ENCODE data around the gene AAGAB.

AAGAB gene

DNA sequence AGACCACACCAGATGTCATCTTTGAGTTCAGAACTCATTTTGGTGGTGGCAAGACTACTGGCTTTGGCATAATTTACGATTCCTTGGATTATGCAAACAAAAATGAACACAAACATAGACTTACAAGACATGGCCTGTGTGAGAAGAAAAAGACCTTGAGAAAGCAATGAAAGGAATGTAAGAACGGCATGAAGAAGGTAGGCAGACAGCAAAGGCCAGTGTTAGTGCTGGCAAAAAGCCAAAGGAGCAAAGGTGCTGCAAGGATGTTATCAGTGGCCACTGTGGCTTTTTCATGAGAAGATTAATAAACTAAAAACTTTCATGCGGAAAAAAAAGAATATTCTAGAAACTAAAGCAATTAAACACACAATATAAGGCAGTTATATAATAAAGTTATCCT lies 21.9 kb downstream of the AAGAB start:
- Histone ChIP-seq H3K9me3 (ENCODE audit: control insufficient read depth, low read length) (no peaks in the 10 kb centered on the region), H3K27me3 (ENCODE audit: control insufficient read depth, insufficient read depth, low read length, poor library complexity, severe bottlenecking) (no peaks in the 10 kb centered on the region), H3K4me1 (ENCODE audit: control insufficient read depth, insufficient read depth, low read length) (no peaks in the 10 kb centered on the region), H3K4me3 (ENCODE audit: insufficient read depth, low read depth, low read length) (no peak overlapping the region), H3K27ac (ENCODE audit: insufficient read depth, low read depth, low read length, poor library complexity, severe bottlenecking) (no peak overlapping the region), H3K36me3 (ENCODE audit: control insufficient read depth, insufficient read depth, low read length) (peaks cover 12% of the 10 kb centered on the region)
- WGBS, 2 experiments = 95 to 97% methylated on average over 2 of the region's 3 CpGs

GRCh38 chr15:67230504-67230903 lies 24.0 kb downstream of the AAGAB start:
- Histone ChIP-seq H3K9me3 (ENCODE audit: control insufficient read depth, low read length) (no peaks in the 10 kb centered on the region), H3K36me3 (ENCODE audit: control insufficient read depth, insufficient read depth, low read length) (peaks cover 12% of the 10 kb centered on the region), H3K27ac (ENCODE audit: insufficient read depth, low read depth, low read length, poor library complexity, severe bottlenecking) (no peak overlapping the region), H3K27me3 (ENCODE audit: control insufficient read depth, insufficient read depth, low read length, poor library complexity, severe bottlenecking) (no peaks in the 10 kb centered on the region), H3K4me1 (ENCODE audit: control insufficient read depth, insufficient read depth, low read length) (no peaks in the 10 kb centered on the region), H3K4me3 (ENCODE audit: insufficient read depth, low read depth, low read length) (no peak overlapping the region)
- 92 to 95% methylated on average over 2 of the region's 2 CpGs for WGBS, 2 experiments

DNA sequence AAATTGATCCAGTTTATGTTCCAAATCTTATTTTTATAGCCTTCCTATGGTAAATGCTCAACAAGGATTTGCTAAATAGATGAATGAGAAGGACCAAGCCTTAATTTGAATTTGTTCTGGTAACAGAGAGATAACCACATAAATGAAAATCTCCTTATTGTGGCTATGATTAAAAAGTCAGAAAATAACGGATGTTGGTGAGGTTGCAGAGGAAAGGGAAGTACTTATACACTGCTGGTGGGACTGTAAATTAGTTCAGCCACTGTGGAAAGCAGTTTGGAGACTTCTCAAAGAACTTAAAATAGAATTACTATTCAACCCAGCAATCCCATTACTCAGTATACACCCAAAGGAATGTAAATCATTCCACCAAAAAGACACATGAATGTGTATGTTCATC lies 26.2 kb downstream of the AAGAB start:
- no peak overlapping the region for H3K27ac ChIP-seq (ENCODE audit: insufficient read depth, low read depth, low read length, poor library complexity, severe bottlenecking)
- H3K4me3 ChIP-seq (ENCODE audit: insufficient read depth, low read depth, low read length) = no peak overlapping the region

GRCh38 chr15:67227846-67228245 lies 26.6 kb downstream of the AAGAB start:
- Histone ChIP-seq H3K4me1 (ENCODE audit: control insufficient read depth, insufficient read depth, low read length) (no peaks in the 10 kb centered on the region), H3K36me3 (ENCODE audit: control insufficient read depth, insufficient read depth, low read length) (peaks cover 12% of the 10 kb centered on the region)
- WGBS, 2 experiments = 89 to 100% methylated on average over 1 of the region's 1 CpG

More for the DNA sequence above, 26.2 kb downstream of the AAGAB start:
- Histone ChIP-seq H3K9me3 (ENCODE audit: control insufficient read depth, low read length) (no peaks in the 10 kb centered on the region), H3K4me1 (ENCODE audit: control insufficient read depth, insufficient read depth, low read length) (no peaks in the 10 kb centered on the region), H3K36me3 (ENCODE audit: control insufficient read depth, insufficient read depth, low read length) (peaks cover 12% of the 10 kb centered on the region), H3K27me3 (ENCODE audit: control insufficient read depth, insufficient read depth, low read length, poor library complexity, severe bottlenecking) (no peaks in the 10 kb centered on the region)
- 88 to 100% methylated on average over 1 of the region's 1 CpG for WGBS, 2 experiments

DNA sequence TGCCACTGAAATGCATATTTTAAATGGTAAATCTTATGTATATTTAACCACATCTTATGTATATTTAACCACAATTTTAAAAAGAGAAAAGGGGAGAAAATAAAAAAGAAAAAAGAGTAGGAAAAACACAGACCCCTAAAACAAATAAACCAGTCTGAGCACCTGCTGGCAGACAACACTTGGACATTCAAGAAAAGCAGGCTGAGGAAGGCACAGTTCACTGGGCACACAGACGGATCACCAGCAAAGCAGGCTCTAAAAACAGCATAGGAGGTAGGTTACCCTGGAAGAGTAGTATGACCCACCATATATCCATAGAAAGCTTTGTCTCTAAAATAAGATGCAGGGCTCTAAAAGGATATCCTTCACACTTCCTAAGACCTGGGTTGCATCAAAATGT lies 27.0 kb downstream of the AAGAB start:
- H3K27me3 ChIP-seq (ENCODE audit: control insufficient read depth, insufficient read depth, low read length, poor library complexity, severe bottlenecking) = no peaks in the 10 kb centered on the region
- no peak overlapping the region for H3K4me3 ChIP-seq (ENCODE audit: insufficient read depth, low read depth, low read length)
- no peak overlapping the region for H3K27ac ChIP-seq (ENCODE audit: insufficient read depth, low read depth, low read length, poor library complexity, severe bottlenecking)
- 90 to 96% methylated on average over 1 of the region's 1 CpG for WGBS, 2 experiments
- peaks cover 12% of the 10 kb centered on the region for H3K36me3 ChIP-seq (ENCODE audit: control insufficient read depth, insufficient read depth, low read length)
- no peaks in the 10 kb centered on the region for H3K9me3 ChIP-seq (ENCODE audit: control insufficient read depth, low read length)
- no peaks in the 10 kb centered on the region for H3K4me1 ChIP-seq (ENCODE audit: control insufficient read depth, insufficient read depth, low read length)

More at GRCh38 chr15:67227846-67228245, 26.6 kb downstream of the AAGAB start:
- no peaks in the 10 kb centered on the region for H3K27me3 ChIP-seq (ENCODE audit: control insufficient read depth, insufficient read depth, low read length, poor library complexity, severe bottlenecking)
- H3K9me3 ChIP-seq (ENCODE audit: control insufficient read depth, low read length) = no peaks in the 10 kb centered on the region
- H3K27ac ChIP-seq (ENCODE audit: insufficient read depth, low read depth, low read length, poor library complexity, severe bottlenecking) = no peak overlapping the region
- H3K4me3 ChIP-seq (ENCODE audit: insufficient read depth, low read depth, low read length) = no peak overlapping the region

DNA sequence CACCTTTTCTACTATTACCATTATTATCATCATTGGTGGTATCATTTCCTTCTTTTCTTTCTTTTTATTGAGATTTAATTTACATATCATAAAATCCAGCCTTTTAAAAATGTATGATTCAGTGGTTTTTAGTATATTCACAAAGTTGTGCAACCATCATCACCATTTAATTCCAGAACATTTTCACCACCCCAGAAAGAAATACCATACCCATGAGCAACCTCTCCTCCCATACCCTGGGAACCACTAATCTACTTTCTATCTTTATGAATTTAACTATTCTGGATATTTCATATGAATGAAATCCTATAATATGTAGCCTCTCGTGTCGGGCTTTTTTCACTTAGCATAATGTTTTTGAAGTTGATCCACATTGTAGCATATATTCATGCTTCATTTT lies 29.1 kb downstream of the AAGAB start:
- Histone ChIP-seq H3K4me3 (ENCODE audit: insufficient read depth, low read depth, low read length) (no peak overlapping the region), H3K27me3 (ENCODE audit: control insufficient read depth, insufficient read depth, low read length, poor library complexity, severe bottlenecking) (no peaks in the 10 kb centered on the region), H3K9me3 (ENCODE audit: control insufficient read depth, low read length) (no peaks in the 10 kb centered on the region), H3K36me3 (ENCODE audit: control insufficient read depth, insufficient read depth, low read length) (peaks cover 4% of the 10 kb centered on the region), H3K27ac (ENCODE audit: insufficient read depth, low read depth, low read length, poor library complexity, severe bottlenecking) (no peak overlapping the region), H3K4me1 (ENCODE audit: control insufficient read depth, insufficient read depth, low read length) (no peaks in the 10 kb centered on the region)
- no CpG with 5 or more reads among the region's 2 CpGs for WGBS, 2 experiments

DNA sequence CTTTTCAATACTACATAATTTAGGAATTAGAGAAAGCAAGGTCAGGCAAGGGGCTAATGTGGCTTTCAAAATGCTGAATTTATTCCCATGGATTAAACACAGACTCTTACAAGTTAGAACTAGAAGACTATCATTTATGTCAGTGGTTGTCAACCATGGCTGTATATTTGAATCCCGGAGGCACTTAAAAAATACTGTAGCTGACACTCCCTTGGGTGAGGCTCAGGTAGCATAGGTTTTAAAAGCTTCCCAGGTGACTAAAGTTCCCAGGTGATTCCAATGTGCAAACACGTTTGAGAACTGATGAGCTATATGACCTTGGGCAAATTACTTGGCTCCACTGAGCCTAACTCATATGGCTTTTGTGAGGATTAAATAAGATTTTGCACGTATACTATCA lies 29.6 kb downstream of the AAGAB start:
- 91 to 92% methylated on average over 3 of the region's 3 CpGs for WGBS, 2 experiments
- Histone ChIP-seq H3K27me3 (ENCODE audit: control insufficient read depth, insufficient read depth, low read length, poor library complexity, severe bottlenecking) (no peaks in the 10 kb centered on the region), H3K4me1 (ENCODE audit: control insufficient read depth, insufficient read depth, low read length) (no peaks in the 10 kb centered on the region), H3K27ac (ENCODE audit: insufficient read depth, low read depth, low read length, poor library complexity, severe bottlenecking) (no peak overlapping the region), H3K4me3 (ENCODE audit: insufficient read depth, low read depth, low read length) (no peak overlapping the region), H3K36me3 (ENCODE audit: control insufficient read depth, insufficient read depth, low read length) (no peaks in the 10 kb centered on the region), H3K9me3 (ENCODE audit: control insufficient read depth, low read length) (no peaks in the 10 kb centered on the region)

- WGBS, 2 experiments = 95 to 96% methylated on average over 2 of the region's 2 CpGs
- Histone ChIP-seq H3K36me3 (ENCODE audit: control insufficient read depth, insufficient read depth, low read length) (no peaks in the 10 kb centered on the region), H3K27ac (ENCODE audit: insufficient read depth, low read depth, low read length, poor library complexity, severe bottlenecking) (no peak overlapping the region), H3K4me3 (ENCODE audit: insufficient read depth, low read depth, low read length) (no peak overlapping the region), H3K9me3 (ENCODE audit: control insufficient read depth, low read length) (no peaks in the 10 kb centered on the region), H3K27me3 (ENCODE audit: control insufficient read depth, insufficient read depth, low read length, poor library complexity, severe bottlenecking) (no peaks in the 10 kb centered on the region), H3K4me1 (ENCODE audit: control insufficient read depth, insufficient read depth, low read length) (no peaks in the 10 kb centered on the region)
These were observed 35.2 kb downstream of the AAGAB start for GRCh38 chr15:67219288-67219687.

GRCh38 chr15:67218428-67218827 lies 36.0 kb downstream of the AAGAB start:
- H3K9me3 ChIP-seq (ENCODE audit: control insufficient read depth, low read length) = no peaks in the 10 kb centered on the region
- no peaks in the 10 kb centered on the region for H3K27me3 ChIP-seq (ENCODE audit: control insufficient read depth, insufficient read depth, low read length, poor library complexity, severe bottlenecking)
- H3K4me1 ChIP-seq (ENCODE audit: control insufficient read depth, insufficient read depth, low read length) = no peaks in the 10 kb centered on the region
- H3K4me3 ChIP-seq (ENCODE audit: insufficient read depth, low read depth, low read length) = no peak overlapping the region
- H3K36me3 ChIP-seq (ENCODE audit: control insufficient read depth, insufficient read depth, low read length) = no peaks in the 10 kb centered on the region
- no peak overlapping the region for H3K27ac ChIP-seq (ENCODE audit: insufficient read depth, low read depth, low read length, poor library complexity, severe bottlenecking)

DNA sequence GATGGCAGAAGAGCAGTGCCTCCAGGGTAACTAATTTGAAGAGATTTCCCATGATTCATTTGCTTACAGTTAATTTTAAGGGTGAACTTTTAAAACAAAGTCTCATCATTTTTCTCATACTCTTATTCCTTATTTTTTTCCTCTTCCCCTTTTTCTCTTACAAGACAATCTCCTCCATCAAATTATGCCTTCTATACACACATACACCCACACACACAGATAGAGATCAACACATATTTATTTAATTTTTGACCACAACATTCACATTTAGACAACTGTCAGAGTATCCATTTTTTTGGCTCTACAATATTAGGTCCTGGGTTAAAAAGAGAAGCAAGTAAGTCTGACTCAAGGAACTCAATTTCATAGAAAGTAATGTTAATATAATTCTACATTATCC lies 37.6 kb downstream of the AAGAB start:
- Histone ChIP-seq H3K36me3 (ENCODE audit: control insufficient read depth, insufficient read depth, low read length) (no peaks in the 10 kb centered on the region), H3K27me3 (ENCODE audit: control insufficient read depth, insufficient read depth, low read length, poor library complexity, severe bottlenecking) (no peaks in the 10 kb centered on the region), H3K9me3 (ENCODE audit: control insufficient read depth, low read length) (no peaks in the 10 kb centered on the region), H3K27ac (ENCODE audit: insufficient read depth, low read depth, low read length, poor library complexity, severe bottlenecking) (no peak overlapping the region), H3K4me3 (ENCODE audit: insufficient read depth, low read depth, low read length) (no peak overlapping the region), H3K4me1 (ENCODE audit: control insufficient read depth, insufficient read depth, low read length) (no peaks in the 10 kb centered on the region)

- 96 to 98% methylated on average over 4 to 5 of the region's 6 CpGs for WGBS, 2 experiments
- no peaks in the 10 kb centered on the region for H3K27me3 ChIP-seq (ENCODE audit: control insufficient read depth, insufficient read depth, low read length, poor library complexity, severe bottlenecking)
- no peak overlapping the region for H3K4me3 ChIP-seq (ENCODE audit: insufficient read depth, low read depth, low read length)
- no peak overlapping the region for H3K27ac ChIP-seq (ENCODE audit: insufficient read depth, low read depth, low read length, poor library complexity, severe bottlenecking)
- H3K4me1 ChIP-seq (ENCODE audit: control insufficient read depth, insufficient read depth, low read length) = no peaks in the 10 kb centered on the region
- H3K36me3 ChIP-seq (ENCODE audit: control insufficient read depth, insufficient read depth, low read length) = no peaks in the 10 kb centered on the region
- no peaks in the 10 kb centered on the region for H3K9me3 ChIP-seq (ENCODE audit: control insufficient read depth, low read length)
These were observed 39.4 kb downstream of the AAGAB start for GRCh38 chr15:67215102-67215501.
